GM19035 (cell line): ENCODE measurements around the gene THBS1.

ENCODE experiments used
- ATAC-seq: cut with Tn5 transposase; IDR thresholded peaks from one replicate; pipeline ENCODE4 v1.9.1; 2021; ENCODE audit not compliant: unreplicated experiment

Gene THBS1

DNA sequence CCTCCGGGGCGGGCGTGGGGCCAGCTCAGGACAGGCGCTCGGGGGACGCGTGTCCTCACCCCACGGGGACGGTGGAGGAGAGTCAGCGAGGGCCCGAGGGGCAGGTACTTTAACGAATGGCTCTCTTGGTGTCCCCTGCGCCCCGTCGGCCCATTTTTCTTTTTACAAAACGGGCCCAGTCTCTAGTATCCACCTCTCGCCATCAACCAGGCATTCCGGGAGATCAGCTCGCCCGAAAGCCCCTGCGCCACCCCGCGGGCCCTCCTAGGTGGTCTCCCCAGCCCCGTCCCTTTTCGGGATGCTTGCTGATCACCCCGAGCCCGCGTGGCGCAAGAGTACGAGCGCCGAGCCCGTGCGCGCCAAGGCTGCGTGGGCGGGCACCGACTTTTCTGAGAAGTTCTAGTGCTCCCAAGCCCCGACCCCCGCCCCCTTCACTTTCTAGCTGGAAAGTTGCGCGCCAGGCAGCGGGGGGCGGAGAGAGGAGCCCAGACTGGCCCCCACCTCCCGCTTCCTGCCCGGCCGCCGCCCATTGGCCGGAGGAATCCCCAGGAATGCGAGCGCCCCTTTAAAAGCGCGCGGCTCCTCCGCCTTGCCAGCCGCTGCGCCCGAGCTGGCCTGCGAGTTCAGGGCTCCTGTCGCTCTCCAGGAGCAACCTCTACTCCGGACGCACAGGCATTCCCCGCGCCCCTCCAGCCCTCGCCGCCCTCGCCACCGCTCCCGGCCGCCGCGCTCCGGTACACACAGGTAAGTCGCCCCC is at the start of gene THBS1:
TSS of gene THBS1 (plus strand) at position 595 of the 757 bp plus-strand sequence. CDS start 779 bp downstream, outside the sequence.
- ATAC-seq: peak; percentile 15

GRCh38 chr15:39534996-39535395 is 45.9 kb upstream of the THBS1 start:
- ATAC-seq: no peak

DNA sequence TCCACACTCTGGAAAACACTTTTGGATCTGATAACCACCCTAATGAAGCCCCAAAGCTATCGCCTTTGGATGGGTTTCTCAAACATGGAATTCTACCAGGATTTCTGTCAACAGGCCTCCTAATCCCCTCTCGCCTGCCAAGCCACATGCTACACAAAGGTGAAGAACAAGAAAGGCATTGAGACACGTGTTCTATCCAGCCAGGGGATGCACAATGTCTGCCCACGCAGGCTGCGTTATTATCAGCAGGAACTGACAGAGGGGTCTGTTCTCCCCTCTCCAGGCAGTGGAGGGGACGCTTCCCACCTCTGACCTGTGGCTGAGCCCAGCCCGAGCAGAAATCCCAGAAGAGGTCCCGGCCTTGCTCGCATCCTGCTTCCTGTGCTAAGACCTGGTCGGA is 45.4 kb upstream of the THBS1 start:
- no peak for ATAC-seq

- no peak for ATAC-seq
These were observed 41.9 kb upstream of the THBS1 start for GRCh38 chr15:39538936-39539335.

DNA sequence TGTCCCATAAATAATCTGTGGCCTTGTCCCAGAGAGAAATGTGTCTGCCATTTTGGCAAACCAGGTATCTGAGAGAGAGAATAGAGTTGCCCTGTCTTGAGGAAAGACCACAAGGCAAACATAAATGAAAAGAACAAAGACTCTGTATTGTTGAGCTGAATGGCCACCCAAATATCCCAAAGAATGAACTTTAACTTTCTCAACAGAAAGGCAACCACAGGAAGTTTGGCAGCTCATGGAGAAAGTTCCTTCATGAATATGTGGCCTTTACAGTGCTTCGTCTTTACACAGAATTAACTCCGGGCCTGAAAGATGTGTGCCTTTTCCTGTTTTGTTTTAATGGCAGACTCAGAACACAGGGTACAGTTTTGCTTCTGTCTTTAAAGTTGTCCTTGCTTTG is 41.4 kb upstream of the THBS1 start:
- no peak for ATAC-seq

GRCh38 chr15:39539973-39540558 is 40.8 kb upstream of the THBS1 start:
- no peak for ATAC-seq

DNA sequence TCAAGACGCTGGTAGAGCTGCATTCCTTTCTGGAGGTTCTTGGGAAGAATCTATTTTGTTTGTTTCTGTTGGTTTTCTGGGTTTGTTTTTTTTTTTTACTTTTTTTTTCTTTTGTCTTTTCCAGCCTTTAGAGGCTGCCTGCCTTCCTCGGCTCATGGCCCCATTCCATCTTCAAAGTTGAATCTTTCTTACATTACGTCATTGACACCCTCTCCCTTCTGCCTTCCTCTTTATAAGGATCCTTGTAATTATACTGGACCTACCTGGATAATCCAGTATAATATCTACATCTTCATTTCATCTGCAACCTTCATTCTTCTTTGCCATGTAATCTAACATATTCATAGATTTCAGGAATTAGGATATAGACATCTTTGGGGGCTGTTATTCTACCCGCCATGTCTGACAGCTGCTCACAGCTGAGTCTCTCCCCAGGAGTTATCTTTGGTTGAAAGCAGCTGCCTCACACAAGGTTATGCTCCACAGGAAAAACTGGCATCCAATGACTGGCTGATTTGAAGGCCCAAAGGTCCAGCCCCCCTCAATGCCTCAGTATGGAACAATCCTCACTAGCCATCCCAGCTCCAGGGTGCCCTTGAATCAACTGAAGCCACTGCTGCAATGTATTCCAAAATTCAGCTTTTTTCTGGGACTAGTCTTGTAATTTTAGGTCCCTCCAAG is 38.4 kb upstream of the THBS1 start:
- no peak for ATAC-seq

DNA sequence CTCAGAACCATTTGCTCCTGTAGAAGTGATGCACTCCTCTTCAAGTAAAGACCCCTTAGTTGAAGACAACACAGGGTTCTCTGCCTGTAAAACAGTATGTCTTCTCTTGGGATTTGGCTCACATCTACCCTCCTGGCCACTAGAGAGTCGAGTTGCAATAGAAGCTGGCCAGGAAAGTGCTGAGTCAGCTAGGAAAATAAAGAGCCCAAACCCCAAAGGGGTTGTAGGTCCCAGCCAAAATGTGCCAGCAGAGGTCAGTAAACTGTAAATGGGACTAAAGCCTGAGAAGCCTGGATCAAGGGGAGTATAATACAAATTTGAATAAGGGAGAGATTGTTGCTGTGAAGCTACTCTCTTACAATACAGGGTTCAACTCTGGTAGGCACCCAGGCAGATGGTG is 37.2 kb upstream of the THBS1 start:
- ATAC-seq: no peak

DNA sequence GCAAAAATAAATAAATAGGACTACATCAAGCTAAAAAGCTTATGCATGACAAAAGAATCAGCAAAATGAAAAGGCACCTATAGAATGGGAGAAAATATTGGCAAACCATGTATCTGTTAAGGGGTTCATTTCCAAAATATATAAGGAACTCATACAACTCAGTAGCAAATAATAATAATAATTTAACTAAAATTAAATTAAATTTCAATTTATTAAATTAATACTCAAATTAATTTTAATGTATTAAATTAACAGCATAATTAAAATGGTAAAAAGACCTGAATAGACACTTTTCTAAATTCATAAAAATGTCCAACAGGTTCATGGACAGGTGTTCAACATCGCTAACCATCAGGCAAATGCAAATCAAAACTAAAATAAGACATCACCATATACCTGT is 34.0 kb upstream of the THBS1 start:
- ATAC-seq: no peak

DNA sequence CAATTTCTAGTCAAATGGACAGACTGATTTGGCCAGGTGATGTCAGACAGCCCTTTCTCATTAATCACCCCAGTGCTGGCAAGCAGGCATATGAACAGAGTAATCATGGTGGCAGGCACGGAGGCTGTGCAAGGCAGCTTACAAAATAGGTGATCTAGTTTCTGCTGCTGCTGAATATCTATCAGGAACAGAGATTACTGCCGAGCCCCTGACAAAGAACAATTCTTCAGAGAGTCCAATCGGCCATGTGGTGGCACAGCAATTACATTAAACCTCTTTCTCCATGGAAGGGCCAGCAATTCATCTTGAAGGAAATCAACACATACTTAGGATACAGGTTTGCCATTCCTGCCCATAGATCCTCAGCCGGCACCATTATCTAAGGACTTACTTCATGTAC is 32.3 kb upstream of the THBS1 start:
- ATAC-seq: no peak

DNA sequence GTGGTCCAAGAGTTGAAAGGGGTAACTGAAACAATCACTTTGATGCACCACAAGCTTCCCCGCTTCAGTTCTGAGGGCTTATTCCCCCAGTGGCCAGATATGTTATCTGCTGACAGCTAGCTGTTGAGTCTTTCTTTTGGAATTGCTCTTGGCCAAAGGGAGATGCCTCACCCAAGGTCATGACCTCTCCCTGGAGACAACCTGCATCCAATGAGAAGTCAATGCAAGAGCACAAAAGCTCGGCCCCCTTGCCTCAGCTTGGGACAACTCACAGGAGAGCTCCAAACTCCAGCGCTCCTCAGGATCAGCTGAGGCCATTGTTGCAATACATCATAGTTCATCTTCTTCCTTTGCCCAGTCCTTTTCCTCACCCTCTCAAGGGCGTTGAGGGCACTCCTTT is 31.0 kb upstream of the THBS1 start:
- ATAC-seq: no peak

- ATAC-seq: no peak
These were observed 29.4 kb upstream of the THBS1 start for GRCh38 chr15:39551476-39551875.

- no peak for ATAC-seq
These were observed 28.3 kb upstream of the THBS1 start for GRCh38 chr15:39552556-39552955.

DNA sequence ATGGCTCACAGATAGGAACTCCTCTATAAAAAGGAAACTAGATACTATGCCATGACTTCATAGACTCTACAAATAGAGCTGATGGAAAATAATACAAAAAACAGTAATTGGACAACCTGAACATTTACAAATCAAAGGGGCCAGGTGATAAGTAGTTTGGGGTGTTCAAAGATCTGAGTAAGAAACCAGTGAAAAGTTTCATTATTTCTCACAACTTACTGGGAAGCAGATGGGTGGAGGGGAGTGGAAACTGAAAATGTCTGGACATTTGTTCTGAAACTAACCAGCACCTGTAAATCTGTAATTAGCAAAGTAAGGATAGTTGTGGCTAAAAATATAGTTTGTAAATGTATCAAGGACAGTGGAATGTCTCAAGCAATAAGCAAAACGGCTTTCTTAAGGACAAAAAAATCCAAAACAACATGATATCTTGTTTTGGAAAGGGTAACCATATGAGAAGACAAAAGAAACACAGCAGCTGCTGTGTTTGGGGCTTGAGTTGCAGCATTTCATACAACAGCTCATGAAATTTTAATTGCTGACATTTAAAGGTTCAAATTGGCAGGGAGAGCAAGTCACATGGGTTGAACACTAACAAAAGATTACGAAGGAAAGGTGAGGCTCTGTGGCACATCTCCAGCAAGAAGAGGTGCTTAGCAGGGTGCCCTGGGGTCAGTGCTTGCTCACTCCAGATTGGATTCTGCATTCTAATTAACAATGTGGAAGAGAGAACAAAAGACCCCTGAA is 26.8 kb upstream of the THBS1 start:
- ATAC-seq: no peak

- no peak for ATAC-seq
These were observed 26.0 kb upstream of the THBS1 start for GRCh38 chr15:39554746-39555387.

GRCh38 chr15:39555885-39556284 is 25.0 kb upstream of the THBS1 start:
- no peak for ATAC-seq

DNA sequence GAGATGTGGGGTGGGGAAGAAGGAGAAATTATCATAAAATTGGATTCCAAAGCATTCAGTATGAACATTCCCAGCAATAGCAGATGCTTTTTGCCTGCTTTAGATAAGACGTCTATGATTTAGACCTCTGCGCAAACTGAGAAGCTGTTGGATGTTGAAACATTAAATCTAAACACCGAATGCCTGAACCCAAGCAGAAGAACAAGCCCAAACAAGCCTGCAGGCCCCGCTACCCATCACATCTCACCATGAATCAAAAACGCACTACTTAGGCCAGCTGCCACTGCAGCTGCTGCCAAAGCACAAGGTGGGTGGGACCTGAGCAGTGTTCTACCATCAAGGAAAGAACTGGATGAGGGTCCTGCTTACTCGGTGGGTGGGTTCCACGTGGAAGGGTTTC is 24.4 kb upstream of the THBS1 start:
- ATAC-seq: no peak

DNA sequence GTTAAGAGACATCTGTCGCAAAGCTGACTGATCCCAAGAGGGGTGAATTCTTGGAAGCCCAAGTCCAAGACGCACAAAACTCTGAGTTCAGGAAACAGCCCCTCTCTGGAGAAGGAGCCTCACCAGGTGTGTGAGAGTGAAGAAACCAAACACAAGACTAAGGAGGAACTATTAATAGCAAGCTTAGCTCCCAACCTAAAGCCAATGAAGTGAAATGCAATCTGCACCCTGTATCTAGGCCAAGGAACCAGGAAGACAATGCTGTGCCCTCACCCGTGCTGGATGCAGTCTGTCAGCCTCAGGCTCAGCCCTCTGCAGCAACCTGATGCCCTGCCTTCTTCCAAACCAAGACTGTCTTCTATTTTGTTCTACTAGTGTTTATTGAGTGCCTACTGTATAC is 22.5 kb upstream of the THBS1 start:
- ATAC-seq: no peak

DNA sequence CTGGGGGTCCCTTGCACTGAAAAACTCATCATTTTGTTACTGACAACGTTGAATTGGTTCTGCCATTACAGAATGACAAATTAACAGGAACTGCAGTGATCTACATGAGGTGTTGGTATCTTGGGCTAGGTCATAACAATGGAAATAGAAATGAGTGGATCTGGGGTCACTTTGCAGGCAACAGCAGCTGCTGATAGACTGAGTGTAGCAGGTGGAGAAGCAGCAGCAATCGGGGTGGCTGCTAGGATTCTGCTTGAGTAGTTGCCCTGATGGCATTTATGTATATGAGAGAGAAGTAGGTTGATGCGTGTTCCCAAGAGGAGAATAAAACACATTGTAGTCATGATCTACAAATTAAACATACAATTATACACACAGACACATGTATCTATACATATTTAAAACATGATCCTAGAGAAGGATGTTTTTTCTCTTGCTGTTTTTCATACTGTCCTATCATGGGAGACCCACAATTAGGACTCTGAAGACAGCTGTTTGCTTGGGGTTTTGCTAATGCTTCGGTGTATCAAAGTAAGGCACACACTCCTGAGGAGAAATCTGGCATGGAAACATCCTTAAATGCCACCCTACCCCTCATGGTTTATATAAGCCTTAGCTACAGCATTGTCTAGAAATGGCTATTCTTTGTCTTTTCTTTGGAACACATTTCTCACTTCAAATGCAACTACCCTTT is 15.8 kb upstream of the THBS1 start:
- no peak for ATAC-seq

DNA sequence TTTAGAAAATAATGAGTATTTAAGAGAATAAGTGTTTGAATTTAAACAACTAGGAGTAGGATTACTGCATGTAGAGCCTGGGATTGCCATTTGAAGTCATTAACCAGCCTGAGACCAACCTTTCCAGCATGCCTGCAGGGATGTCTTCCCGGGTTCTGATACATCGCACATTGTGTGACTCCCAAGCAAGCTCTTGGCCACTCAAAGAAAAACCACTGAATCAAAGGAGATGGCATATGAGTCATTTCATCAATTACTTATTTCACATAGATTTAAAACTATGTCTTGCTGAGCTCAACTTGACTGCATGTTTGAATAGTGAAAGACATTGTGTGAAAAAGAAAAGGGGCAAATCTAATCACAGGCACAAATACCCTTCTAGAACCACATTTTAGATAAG is 15.0 kb upstream of the THBS1 start:
- ATAC-seq: no peak

- ATAC-seq: no peak
These were observed 7.6 kb upstream of the THBS1 start for GRCh38 chr15:39573287-39573686.
